GM13977 (cell line): ENCODE measurements around the gene MICA.
"Not testable (repeated sequence)": the region's sequence is repeated elsewhere in the genome, so short reads cannot be mapped to it uniquely, and the experiment has no call there.

Experiments
- DNase-seq: peaks from one replicate; pipeline ENCODE4 v3.0.0; 2012; ENCODE audit warnings: low spot score
- CTCF ChIP-seq: IDR thresholded peaks from 2 replicates; pipeline ENCODE4 v1.5.1; 2012; ENCODE audit warnings: mild to moderate bottlenecking, control low read depth; ENCODE audit not compliant: insufficient read depth; ENCODE audit errors: extremely low read depth, missing control alignments
- in situ Hi-C: fragments of 300-500 bp; cut with MboI; formaldehyde crosslinking; loops from one replicate; pipeline ENCODE4 v1.12.0; 2022; ENCODE audit warnings: low sequenced_read_pairs, low pct_unique_long_range_greater_than_20kb, mixed read lengths, inconsistent platforms; ENCODE audit not compliant: unreplicated experiment

Gene MICA

GRCh38 chr6:31407699-31408098 lies 4.3 kb downstream of the MICA start:
- TF ChIP-seq CTCF = no peak
- no peak for DNase-seq
- in situ Hi-C loops = no loop called here

- in situ Hi-C loops = no loop called here
- no peak for DNase-seq
- no peak for TF ChIP-seq CTCF
Measured at GRCh38 chr6:31412506-31412905, 9.1 kb downstream of the MICA start.

GRCh38 chr6:31414148-31414770 lies 10.9 kb downstream of the MICA start:
- not testable (repeated sequence) for DNase-seq

GRCh38 chr6:31414771-31415265 lies 11.4 kb downstream of the MICA start:
- no peak for DNase-seq
- no peak for TF ChIP-seq CTCF
- in situ Hi-C loops = no loop called here

More at GRCh38 chr6:31414148-31414770, 10.9 kb downstream of the MICA start:
- in situ Hi-C loops = not testable (repeated sequence)

GRCh38 chr6:31416394-31417014 lies 13.1 kb downstream of the MICA start:
- DNase-seq = no peak
- in situ Hi-C loops = no loop called here
- TF ChIP-seq CTCF = no peak

- no peak for TF ChIP-seq CTCF
- no peak for DNase-seq
- in situ Hi-C loops = no loop called here
Measured at GRCh38 chr6:31418251-31418650, 14.9 kb downstream of the MICA start.

- DNase-seq = no peak
- TF ChIP-seq CTCF = no peak
- in situ Hi-C loops = no loop called here
Measured at GRCh38 chr6:31419842-31420241, 16.4 kb downstream of the MICA start.
